Transverse colon (tissue), 4 donors: ENCODE measurements around the gene F2RL2. TPM values are rescaled to one million over a fixed set of nuclear protein-coding genes. Genes with fewer than 3 reads are reported as not detected.

Experiments
- DNase-seq: peaks from one replicate; pipeline ENCODE4 v3.0.0-alpha.2; 2019
- H3K27ac ChIP-seq, 4 donors: fragments of 200-600 bp; sonication (generic); 2 replicates each; pipeline ENCODE4 v1.5.1; 2016 to 2018; ENCODE audit warnings: inconsistent platforms in 4 of 4
- H3K27me3 ChIP-seq: fragments of 200-600 bp; sonication (generic); 2 replicates; pipeline ENCODE4 v1.5.1; 2017; ENCODE audit warnings: inconsistent platforms
- H3K36me3 ChIP-seq, 4 donors: fragments of 200-600 bp; sonication (generic); 2 replicates each; pipeline ENCODE4 v1.5.1; 2017 to 2019; ENCODE audit warnings: inconsistent platforms in 4 of 4
- H3K4me1 ChIP-seq, 4 donors: fragments of 200-600 bp; sonication (generic); 2 replicates each; pipeline ENCODE4 v1.5.1; 2017 to 2020; ENCODE audit warnings: inconsistent platforms in 4 of 4
- H3K4me3 ChIP-seq, 4 donors: fragments of 200-600 bp; sonication (generic); 1 replicate in 1 of 4; 2 replicates in 3 of 4; pipeline versions ENCODE4 v1.5.1 to v1.6.1; 2017 to 2019; ENCODE audit warnings: inconsistent platforms in 4 of 4
- H3K9me3 ChIP-seq, 2 donors: fragments of 200-600 bp; sonication (generic); 2 replicates each; pipeline ENCODE4 v1.5.1; 2017 to 2019; ENCODE audit warnings: inconsistent platforms in 2 of 2
- CTCF ChIP-seq, 5 experiments: fragments of 200-600 bp in 3 of 5; fragments of 450-650 bp in 2 of 5; sonication (generic) in 3 of 5; IDR thresholded peaks; 1 replicate in 2 of 5; 2 replicates in 3 of 5; pipeline ENCODE4 v1.5.1; 2016 to 2017; ENCODE audit warnings: antibody characterized with exemption in 5 of 5, inconsistent platforms in 3 of 5, mild to moderate bottlenecking in 2 of 5, moderate library complexity in 1 of 5
- EP300 ChIP-seq: sonication (generic); formaldehyde crosslinking; IDR thresholded peaks from one replicate; pipeline ENCODE4 v1.6.1; 2017; ENCODE audit warnings: antibody characterized with exemption, low read depth
- POLR2A ChIP-seq: fragments of 450-650 bp; IDR thresholded peaks from one replicate; pipeline ENCODE4 v1.6.1; 2016; ENCODE audit warnings: antibody characterized with exemption, mild to moderate bottlenecking, moderate library complexity
- POLR2AphosphoS5 ChIP-seq, 3 donors: sonication (generic); formaldehyde crosslinking; IDR thresholded peaks; one replicate each; pipeline ENCODE4 v1.6.1; 2016; ENCODE audit warnings: antibody characterized with exemption in 3 of 3
- WGBS, 2 donors: methylation state at CpG; one replicate each; pipeline ENCODE4 v1.1.5; 2018; ENCODE audit warnings: low coverage in 1 of 2; 5-methylcytosine and 5-hydroxymethylcytosine counted together
- in situ Hi-C, 4 donors: fragments of 200-750 bp; cut with MboI; loops; one replicate each; pipeline versions ENCODE4 v1.15.0 to v1.15.1; 2017; ENCODE audit warnings: low sequenced_read_pairs in 3 of 4, low pct_ligation_motif_present in 1 of 4, low pct_unique_long_range_greater_than_20kb in 1 of 4
- intact Hi-C: fragments of 100-400 bp; cut with DNase I; formaldehyde crosslinking; loops from one replicate; pipeline ENCODE4 v1.15.1; 2023; ENCODE audit warnings: low total_unique reads
- total RNA-seq, 4 donors: library from RNA; depleted of rRNA; stranded (reverse); fragments of >200 nt; gene quantifications; one replicate each; pipeline ENCODE4 v1.1.0, GENCODE V29; 2016

Gene F2RL2
- total RNA-seq, 4 donors from 2014 or later, result 0.32 to 0.96 TPM; not detected in 2

DNA sequence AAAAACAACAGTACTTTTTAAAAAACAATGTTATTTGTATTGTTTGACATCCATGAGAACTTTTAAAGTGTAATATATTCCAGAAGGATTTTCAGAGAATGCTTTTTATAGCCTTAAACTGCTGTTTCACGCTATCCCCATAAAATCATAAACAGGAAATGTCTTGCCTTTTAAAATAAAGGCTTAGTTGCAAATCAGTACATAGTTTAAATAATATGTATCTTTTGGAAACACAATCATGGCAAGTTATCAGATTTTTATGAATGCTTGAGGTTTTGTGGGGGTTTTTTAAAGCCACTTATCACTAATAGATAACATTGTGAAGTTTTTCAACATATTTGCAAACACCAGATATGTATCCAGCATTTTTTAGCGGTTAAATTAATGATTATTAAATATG lies 37.2 kb upstream of the F2RL2 start:
- Histone ChIP-seq H3K27me3 (no peaks in the 10 kb centered on the region), H3K4me3 (no peak overlapping the region), H3K36me3 (peaks cover 0 to 9% (median 0%) of the 10 kb centered on the region in 4 donors), H3K9me3 (no peaks in the 10 kb centered on the region), H3K4me1 (no peaks in the 10 kb centered on the region), H3K27ac (no peak overlapping the region)
- no peak for DNase-seq
- WGBS, 2 donors, result 48 to 54% methylated on average over 2 of the region's 2 CpGs
- intact Hi-C loops, result no loop called here
- in situ Hi-C loops, result no loop called here
- TF ChIP-seq POLR2AphosphoS5 (IDR thresholded peaks at IDR 0.05) (no peak), POLR2A (no peak), CTCF (IDR thresholded peaks at IDR 0.05) (no peak), EP300 (no peak)

DNA sequence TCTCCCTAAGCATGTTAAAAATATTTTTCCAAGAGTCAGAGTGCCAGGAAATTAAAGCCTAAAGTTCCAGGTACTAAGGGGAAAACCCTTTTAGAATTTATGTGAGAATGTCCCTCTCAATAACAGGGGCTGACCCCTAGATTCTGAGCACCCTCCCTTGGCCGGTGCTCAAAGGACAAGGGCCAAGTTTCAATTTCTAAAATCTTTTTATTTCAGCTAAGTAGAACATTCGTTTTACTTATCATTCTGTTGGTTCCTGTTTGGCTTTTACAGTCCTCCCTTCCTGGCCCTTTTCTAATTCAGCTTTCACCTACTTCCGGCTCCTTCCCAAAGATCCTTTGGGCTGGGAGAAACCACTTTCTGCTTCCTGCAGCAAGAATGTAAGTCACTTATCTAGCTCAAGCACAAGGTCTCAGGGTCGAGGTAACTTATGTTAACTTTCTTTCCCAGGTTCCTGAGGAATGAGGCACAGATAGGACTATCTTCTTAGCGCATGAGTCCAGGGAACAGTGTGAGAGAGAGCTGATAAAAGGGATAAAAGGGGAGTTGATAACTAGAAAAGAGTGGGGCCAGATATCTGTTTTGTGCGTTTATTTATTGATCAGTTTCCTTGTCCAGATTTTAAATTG lies 34.6 kb upstream of the F2RL2 start:
- H3K4me3 ChIP-seq, result no peak overlapping the region
- H3K4me1 ChIP-seq, result no peaks in the 10 kb centered on the region
- intact Hi-C loops, result no loop called here
- 76% methylated on average over 5 to 6 of the region's 6 CpGs for WGBS, 2 donors
- no peaks in the 10 kb centered on the region for H3K27me3 ChIP-seq
- no peaks in the 10 kb centered on the region for H3K9me3 ChIP-seq
- no peak overlapping the region for H3K27ac ChIP-seq
- no peak for DNase-seq
- in situ Hi-C loops, result no loop called here
- H3K36me3 ChIP-seq, result peaks cover 0 to 14% (median 0%) of the 10 kb centered on the region in 4 donors
- no peak for TF ChIP-seq POLR2AphosphoS5 (IDR thresholded peaks at IDR 0.05)
- no peak for TF ChIP-seq POLR2A
- TF ChIP-seq CTCF (IDR thresholded peaks at IDR 0.05), result no peak
- TF ChIP-seq EP300, result no peak

GRCh38 chr5:76657091-76657490 lies 33.9 kb upstream of the F2RL2 start:
- Histone ChIP-seq H3K9me3 (no peaks in the 10 kb centered on the region), H3K4me3 (no peak overlapping the region), H3K4me1 (no peaks in the 10 kb centered on the region), H3K27me3 (no peaks in the 10 kb centered on the region), H3K36me3 (peaks cover 0 to 14% (median 0%) of the 10 kb centered on the region in 4 donors), H3K27ac (no peak overlapping the region)
- in situ Hi-C loops (no loop called here), intact Hi-C loops (no loop called here)
- no peak for DNase-seq
- WGBS, 2 donors, result 92 to 94% methylated on average over 2 to 3 of the region's 3 CpGs
- TF ChIP-seq POLR2AphosphoS5 (IDR thresholded peaks at IDR 0.05), result no peak
- no peak for TF ChIP-seq POLR2A
- no peak for TF ChIP-seq EP300
- TF ChIP-seq CTCF (IDR thresholded peaks at IDR 0.05), result no peak

DNA sequence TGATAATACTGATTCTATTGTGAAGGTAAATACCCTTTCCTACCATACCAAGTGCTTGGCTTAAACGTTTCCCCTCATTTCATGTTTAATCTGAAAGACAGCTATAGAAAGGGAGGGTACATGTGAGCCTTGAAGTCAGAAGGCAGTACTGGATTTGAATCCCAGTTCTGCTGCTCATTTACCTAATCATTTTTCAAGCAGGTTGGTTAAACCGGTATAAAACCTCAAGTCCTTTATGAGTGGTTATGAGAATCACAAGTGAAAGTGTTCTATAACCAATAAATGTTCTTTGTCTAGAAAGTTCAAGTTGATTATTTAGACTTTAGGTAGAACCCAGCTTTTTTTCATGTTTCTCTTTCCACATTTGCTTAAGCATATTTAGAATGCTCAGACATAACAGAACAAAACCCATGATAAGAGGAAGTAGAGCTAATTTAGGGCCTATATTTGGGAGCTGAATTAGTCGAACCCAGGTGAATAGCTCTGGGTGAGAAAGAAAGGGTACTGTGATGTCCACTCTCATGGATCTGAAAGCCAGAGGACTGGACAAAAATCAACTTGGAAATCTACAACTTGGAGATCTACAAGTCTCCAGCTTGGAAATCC lies 29.7 kb upstream of the F2RL2 start:
- Histone ChIP-seq H3K9me3 (peaks cover 8 to 16% of the 10 kb centered on the region in 2 donors), H3K36me3 (peaks cover 0 to 15% (median 7%) of the 10 kb centered on the region in 4 donors), H3K4me1 (no peaks in the 10 kb centered on the region), H3K27ac (no peak overlapping the region), H3K27me3 (no peaks in the 10 kb centered on the region), H3K4me3 (no peak overlapping the region)
- no peak for DNase-seq
- WGBS, 2 donors, result 82 to 84% methylated on average over 3 of the region's 3 CpGs
- no peak for TF ChIP-seq POLR2AphosphoS5 (IDR thresholded peaks at IDR 0.05)
- TF ChIP-seq CTCF (IDR thresholded peaks at IDR 0.05), result no peak
- no peak for TF ChIP-seq POLR2A
- TF ChIP-seq EP300, result no peak
- in situ Hi-C loops (no loop called here), intact Hi-C loops (no loop called here)
